GM19452 (cell line): ENCODE data around the gene KIF16B.

Experiments used
- ATAC-seq: cut with Tn5 transposase; IDR thresholded peaks from one replicate; pipeline ENCODE4 v1.9.1; 2021; ENCODE audit not compliant: unreplicated experiment

Gene KIF16B

GRCh38 chr20:16222859-16223411, 350.3 kb downstream of the KIF16B start:
- no peak for ATAC-seq
